HUES48 (cell line): ENCODE measurements around the gene FIBCD1.
"Not testable (repeated sequence)": the region's sequence is repeated elsewhere in the genome, so short reads cannot be mapped to it uniquely, and the experiment has no call there.

Source experiments
- H3K27ac ChIP-seq: one replicate; pipeline ENCODE4 v1.7.0; 2013; ENCODE audit warnings: low read depth, low read length, inconsistent platforms
- H3K27me3 ChIP-seq: 2 replicates; pipeline ENCODE4 v1.6.1; 2013; ENCODE audit warnings: mild to moderate bottlenecking, low read length; ENCODE audit not compliant: control insufficient read depth, insufficient read depth
- H3K36me3 ChIP-seq: 2 replicates; pipeline ENCODE4 v1.6.1; 2013; ENCODE audit warnings: low read length; ENCODE audit not compliant: control insufficient read depth, insufficient read depth
- H3K4me1 ChIP-seq: 2 replicates; pipeline ENCODE4 v1.6.1; 2013; ENCODE audit warnings: mild to moderate bottlenecking, low read length; ENCODE audit not compliant: control insufficient read depth, insufficient read depth
- H3K4me3 ChIP-seq: 2 replicates; pipeline ENCODE4 v1.5.1; 2013; ENCODE audit warnings: mild to moderate bottlenecking, low read depth, low read length
- H3K9ac ChIP-seq: 2 replicates; pipeline ENCODE4 v1.6.1; 2013; ENCODE audit warnings: mild to moderate bottlenecking, low read depth, low read length, moderate library complexity
- H3K9me3 ChIP-seq: 2 replicates; pipeline ENCODE4 v1.6.1; 2013; ENCODE audit warnings: low read length; ENCODE audit not compliant: control insufficient read depth, insufficient read depth

FIBCD1 gene

DNA sequence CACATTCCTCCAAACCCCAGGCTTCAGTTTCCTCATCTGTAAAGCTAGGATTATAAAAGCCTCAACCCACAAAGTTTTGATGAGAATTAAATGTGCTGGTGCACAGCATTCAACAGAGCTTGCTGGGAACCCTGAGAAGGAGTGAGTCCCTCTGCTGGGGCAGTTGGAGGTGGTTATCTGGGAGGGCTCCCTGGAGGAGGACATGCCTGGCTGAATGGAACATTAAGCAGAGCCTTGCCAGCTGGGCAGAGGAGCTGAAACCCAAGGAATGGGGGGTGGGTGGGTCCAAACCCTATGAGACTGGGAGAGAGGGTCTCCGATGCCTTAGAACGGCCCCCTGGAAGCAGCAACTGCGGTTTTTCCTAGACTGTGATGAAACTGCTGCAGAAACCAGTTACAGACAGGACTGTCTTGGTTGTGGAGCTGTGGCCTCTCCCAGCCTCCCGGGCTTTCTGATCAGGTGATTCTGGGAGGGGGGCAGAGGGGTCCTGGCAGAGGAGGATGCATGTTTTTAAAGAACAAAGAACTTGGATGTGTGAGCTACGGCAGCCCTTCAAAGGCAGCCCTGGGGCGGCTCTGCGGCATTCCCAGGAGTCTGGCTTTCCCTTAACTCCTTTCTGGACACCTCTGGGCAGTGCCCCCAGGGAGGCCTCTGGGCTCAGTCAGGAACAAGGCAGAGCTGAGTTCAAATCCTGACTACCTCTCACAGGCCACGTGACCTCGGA is 20.8 kb downstream of the FIBCD1 start:
- Histone ChIP-seq H3K9me3 (no peaks in the 10 kb centered on the region), H3K4me3 (no peak overlapping the region), H3K4me1 (peaks cover 17% of the 10 kb centered on the region; the same call in 1 of the 2 replicates), H3K27ac (no peak overlapping the region), H3K36me3 (no peaks in the 10 kb centered on the region), H3K9ac (no peak overlapping the region), H3K27me3 (no peaks in the 10 kb centered on the region)

DNA sequence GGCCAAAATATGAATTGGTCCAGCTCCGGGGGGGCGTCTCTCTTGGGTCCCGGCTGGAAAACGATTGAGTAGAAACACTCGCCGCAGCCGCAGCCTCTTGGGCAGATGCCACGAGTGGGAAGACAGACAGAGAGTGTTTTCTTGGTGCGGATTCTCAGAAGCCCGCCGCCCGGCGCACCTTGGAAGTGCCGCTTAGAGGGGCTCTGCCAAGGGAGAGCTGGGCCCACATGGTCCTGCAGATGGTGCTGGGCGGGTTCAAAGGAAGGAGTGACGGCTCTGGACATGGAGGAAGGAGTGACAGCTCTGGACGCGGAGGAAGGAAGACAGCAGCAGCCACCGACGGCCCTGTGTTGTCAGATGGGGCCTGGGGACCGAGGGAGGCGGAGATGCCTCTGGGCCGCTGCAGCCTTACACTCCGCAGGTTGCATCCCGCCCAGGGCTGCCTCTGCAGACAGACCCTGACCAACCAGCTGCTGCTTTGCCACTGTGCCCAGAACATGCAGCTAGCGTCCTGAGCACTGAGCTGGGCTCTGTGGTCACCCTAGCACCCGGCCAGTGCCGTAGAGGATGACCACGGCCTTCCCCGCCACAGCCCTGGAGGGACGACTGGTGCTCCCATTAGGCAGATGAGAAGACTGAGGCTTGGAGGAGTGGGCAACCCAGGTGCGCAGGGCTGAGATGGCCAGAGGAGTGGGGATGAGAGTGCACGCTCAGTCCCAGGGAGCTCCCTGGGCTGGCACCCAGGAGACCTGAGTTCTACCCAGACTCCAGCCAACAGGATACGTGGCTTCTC is 21.7 kb downstream of the FIBCD1 start:
- no peak overlapping the region for H3K4me3 ChIP-seq
- no peak overlapping the region for H3K27ac ChIP-seq
- H3K36me3 ChIP-seq = no peaks in the 10 kb centered on the region
- no peaks in the 10 kb centered on the region for H3K27me3 ChIP-seq
- peaks cover 14% of the 10 kb centered on the region; the same call in 1 of the 2 replicates for H3K4me1 ChIP-seq
- no peak overlapping the region for H3K9ac ChIP-seq
- no peaks in the 10 kb centered on the region for H3K9me3 ChIP-seq

DNA sequence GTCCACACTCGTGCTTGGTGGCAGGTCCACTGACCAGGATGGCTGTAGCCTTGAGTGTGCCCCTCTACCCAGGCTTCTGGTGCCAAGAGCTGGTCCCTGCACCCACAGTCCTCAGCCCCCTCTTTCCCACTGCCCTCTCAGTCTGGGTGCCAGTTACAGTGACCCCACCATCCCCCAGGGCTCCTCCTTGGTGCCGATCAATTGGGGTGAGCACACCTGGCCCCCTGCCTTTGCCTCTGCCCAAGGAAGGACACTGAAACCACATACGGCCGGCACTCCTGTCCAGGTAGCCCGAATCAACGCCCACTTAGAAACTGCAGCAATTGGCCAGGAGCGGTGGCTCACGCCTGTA is 24.0 kb downstream of the FIBCD1 start:
- H3K9me3 ChIP-seq = no peaks in the 10 kb centered on the region
- no peaks in the 10 kb centered on the region for H3K27me3 ChIP-seq
- H3K27ac ChIP-seq = no peak overlapping the region
- H3K36me3 ChIP-seq = no peaks in the 10 kb centered on the region
- H3K9ac ChIP-seq = no peak overlapping the region
- H3K4me3 ChIP-seq = no peak overlapping the region
- H3K4me1 ChIP-seq = peaks cover 14% of the 10 kb centered on the region; the same call in 1 of the 2 replicates

DNA sequence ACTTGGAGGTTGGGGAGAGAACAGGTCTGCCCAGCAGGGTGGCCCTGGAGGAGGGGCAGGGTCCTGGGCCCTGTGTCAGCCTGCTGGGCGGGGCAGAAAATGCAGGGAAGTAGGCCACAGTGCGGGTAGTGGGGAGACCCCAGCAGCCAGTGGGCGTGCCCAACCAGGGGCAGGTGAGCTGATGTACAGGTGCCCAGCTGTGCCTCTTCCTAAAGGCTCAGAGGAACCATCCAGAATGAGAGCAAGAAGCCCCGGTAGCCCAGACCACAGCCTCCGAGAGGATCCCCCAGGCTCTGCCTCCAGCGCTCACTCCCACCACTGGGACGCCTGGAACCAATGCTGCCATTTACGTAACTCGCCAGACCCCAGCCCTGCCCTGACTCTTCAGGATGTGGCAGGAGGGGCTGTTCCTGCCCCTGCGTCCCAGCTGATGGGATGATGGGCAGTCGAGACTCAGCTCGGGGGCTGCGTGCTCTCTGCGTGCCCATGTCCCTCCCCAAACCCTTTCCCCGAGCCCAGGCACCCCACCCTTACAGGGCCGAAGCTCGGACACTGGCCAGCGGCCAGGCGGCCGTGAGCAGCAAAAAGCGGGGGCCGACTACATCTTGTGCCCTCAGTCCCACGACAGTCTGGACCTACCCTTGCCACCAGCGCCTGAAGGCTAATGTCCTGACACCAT is 24.5 kb downstream of the FIBCD1 start:
- no peak overlapping the region for H3K4me3 ChIP-seq
- peaks cover 14% of the 10 kb centered on the region; the same call in 1 of the 2 replicates for H3K4me1 ChIP-seq
- H3K9ac ChIP-seq = no peak overlapping the region
- H3K27ac ChIP-seq = no peak overlapping the region
- no peaks in the 10 kb centered on the region for H3K36me3 ChIP-seq
- H3K27me3 ChIP-seq = no peaks in the 10 kb centered on the region
- H3K9me3 ChIP-seq = no peaks in the 10 kb centered on the region

DNA sequence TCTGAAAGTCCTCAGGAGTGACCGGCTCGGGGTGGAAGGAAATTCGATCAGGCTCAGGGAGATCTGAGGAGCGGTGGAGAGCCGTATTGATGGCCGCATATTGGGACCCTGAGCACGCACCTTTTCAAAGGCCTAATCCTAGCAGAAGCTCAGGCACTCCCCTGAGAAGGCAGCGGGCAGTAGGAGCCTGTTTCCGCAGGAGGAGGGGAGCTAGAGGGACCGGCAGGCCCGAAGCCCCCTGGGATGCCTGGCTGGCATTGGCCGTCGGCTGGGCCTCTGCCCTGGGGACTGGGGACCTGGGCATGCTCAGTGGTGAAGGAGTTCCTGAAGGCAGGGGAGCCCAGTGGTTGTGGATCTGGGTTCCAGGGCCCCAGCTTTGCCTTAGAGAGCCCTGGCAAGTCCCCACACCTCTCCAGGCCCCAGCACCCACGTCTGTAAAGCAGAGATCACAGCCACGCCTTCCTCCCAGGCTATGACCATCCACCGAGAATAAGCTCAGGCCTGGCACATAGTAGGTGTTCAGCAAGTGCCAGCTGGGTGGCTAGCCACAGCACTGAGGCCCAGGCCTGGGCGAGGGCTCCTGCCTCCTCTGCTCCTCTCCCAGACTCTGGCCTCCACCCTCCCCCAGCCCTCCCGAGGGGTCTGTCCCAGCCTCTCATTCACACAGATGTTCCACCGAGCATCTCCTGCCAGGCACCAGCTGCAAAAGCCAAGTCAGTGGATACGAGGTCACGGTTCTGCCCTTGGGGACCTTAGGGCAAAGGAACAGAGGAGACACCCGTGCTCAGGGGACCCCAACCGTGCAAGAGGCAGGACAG is 25.2 kb downstream of the FIBCD1 start:
- Histone ChIP-seq H3K4me1 (peaks cover 14% of the 10 kb centered on the region; the same call in 1 of the 2 replicates), H3K36me3 (no peaks in the 10 kb centered on the region), H3K27me3 (no peaks in the 10 kb centered on the region), H3K9me3 (no peaks in the 10 kb centered on the region), H3K27ac (no peak overlapping the region), H3K9ac (no peak overlapping the region; the same call in 1 of the 2 replicates), H3K4me3 (no peak overlapping the region)

DNA sequence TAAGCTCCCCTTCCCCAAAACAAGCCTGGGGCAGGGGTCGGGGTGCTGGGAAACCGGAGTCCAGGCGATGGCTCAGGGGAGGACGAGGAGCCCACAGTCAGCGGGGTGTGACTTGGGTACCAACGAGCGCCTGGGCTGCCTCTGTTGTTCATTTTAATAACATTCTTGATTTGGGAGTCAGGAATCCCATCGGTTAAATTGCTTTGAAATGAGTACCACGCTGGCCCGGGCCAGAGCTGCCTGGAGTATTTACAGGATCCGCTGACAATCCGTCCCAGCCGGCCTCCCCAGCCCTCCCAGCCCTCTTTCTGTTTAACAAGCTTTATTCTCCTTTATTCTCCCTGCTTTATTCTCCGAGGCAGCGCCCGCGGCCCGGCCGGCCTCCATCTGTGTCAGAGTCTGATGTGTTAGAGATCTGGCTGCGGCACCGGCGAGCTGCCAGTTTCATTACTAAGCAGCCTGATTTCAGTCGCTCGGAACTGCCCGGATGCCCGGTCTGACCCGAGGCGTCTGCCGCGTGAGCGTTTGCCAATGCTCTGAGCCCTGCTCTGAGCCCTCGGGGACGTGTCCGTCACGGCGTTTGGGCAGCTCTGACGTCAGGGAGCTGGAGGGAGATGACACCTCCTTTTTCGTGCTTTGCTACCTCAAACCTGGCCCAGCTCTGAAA is 26.0 kb downstream of the FIBCD1 start:
- Histone ChIP-seq H3K9me3 (no peaks in the 10 kb centered on the region), H3K27me3 (no peaks in the 10 kb centered on the region), H3K4me1 (peaks cover 14% of the 10 kb centered on the region; the same call in 1 of the 2 replicates), H3K36me3 (no peaks in the 10 kb centered on the region), H3K4me3 (no peak overlapping the region), H3K27ac (no peak overlapping the region), H3K9ac (no peak overlapping the region; the same call in 1 of the 2 replicates)

DNA sequence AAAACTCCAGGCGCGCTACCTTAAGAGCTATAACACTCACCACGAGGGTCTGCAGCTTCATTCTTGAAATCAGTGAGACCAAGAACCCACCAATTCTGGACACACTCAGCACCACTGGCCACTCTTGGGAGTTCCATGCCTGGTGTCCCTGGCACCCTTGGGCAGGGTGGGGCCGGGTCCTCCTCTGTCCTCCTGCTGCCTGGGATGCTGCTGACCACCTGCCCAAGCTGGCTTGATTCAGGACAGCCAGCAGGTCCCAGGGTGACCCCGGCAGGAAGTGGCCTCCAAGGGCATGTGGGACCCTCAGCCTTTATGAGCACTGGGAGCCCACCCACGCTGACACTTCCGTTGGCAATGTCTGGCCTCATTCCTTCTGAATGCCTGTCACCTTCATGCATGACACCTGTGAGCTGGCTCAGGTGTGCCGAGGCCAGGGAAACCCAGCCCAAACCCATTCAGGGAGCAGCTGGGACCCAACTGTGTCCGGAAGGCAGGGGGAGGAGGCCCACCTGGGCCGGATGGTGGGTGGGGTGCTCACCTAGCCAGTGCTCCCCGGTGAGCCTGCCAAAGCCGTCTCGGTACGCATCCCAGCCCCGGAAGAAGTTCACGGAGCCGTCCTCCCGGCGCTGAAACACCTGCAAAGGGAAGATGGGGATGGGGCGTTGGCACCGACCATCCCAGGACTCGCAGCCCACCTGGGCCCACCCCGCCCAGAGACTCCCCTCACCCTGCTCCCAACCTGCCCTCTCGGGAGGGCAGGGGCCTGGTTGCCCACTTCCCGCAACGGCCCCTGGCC is 27.6 kb downstream of the FIBCD1 start:
- Histone ChIP-seq H3K27me3 (no peaks in the 10 kb centered on the region), H3K9me3 (no peaks in the 10 kb centered on the region), H3K4me1 (peaks cover 14% of the 10 kb centered on the region; the same call in 1 of the 2 replicates), H3K27ac (no peak overlapping the region), H3K9ac (no peak overlapping the region), H3K36me3 (no peaks in the 10 kb centered on the region), H3K4me3 (no peak overlapping the region)

DNA sequence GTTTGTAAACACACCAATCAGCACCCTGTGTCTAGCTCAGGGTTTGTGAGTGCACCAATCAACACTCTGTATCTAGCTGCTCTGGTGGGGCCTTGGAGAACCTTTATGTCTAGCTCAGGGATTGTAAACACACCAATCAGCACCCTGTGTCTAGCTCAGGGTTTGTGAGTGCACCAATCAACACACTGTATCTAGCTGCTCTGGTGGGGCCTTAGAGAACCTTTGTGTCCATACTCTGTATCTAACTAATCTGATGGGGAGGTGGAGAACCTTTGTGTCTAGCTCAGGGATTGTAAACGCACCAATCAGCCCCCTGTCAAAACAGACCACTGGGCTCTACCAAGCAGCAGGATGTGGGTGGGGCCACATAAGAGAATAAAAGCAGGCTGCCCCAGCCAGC is 28.4 kb downstream of the FIBCD1 start:
- not testable (repeated sequence) for H3K27me3 ChIP-seq, H3K4me3 ChIP-seq, H3K27ac ChIP-seq, H3K9ac ChIP-seq, H3K36me3 ChIP-seq, H3K9me3 ChIP-seq
- H3K4me1 ChIP-seq = peaks cover 14% of the 10 kb centered on the region; the same call in 1 of the 2 replicates

DNA sequence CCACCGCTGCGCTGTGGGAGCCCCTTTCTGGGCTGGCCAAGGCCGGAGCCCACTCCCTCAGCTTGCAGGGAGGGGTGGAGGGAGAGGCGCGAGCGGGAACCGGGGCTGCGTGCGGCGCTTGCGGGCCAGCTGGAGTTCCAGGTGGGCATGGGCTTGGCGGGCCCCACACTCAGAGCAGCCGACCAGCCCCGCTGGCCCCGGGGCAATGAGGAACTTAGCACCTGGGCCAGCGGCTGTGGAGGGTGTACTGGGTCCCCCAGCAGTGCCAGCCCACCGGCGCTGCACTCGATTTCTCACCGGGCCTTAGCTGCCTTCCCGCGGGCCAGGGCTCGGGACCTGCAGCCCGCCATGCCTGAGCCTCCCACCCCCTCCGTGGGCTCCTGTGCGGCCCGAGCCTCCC is 29.0 kb downstream of the FIBCD1 start:
- not testable (repeated sequence) for H3K27me3 ChIP-seq, H3K27ac ChIP-seq, H3K9me3 ChIP-seq, H3K9ac ChIP-seq, H3K4me3 ChIP-seq, H3K36me3 ChIP-seq
- peaks cover 14% of the 10 kb centered on the region; the same call in 1 of the 2 replicates for H3K4me1 ChIP-seq
